ENCODE measurements around the gene CTBP2.

CTBP2 gene

GRCh38 chr10:124962421-124962820, 197.9 kb downstream of the CTBP2 start:
- Histone ChIP-seq H3K4me2 (ENCODE audit: low read length) (no peak overlapping the region), H3F3A (ENCODE audit: control insufficient read depth, insufficient read depth) (no peaks in the 10 kb centered on the region; the same call in 1 of the 2 replicates), H3K4me1 (ENCODE audit: control insufficient read depth, low read length) (peaks cover 3% of the 10 kb centered on the region), H3K27me3 (ENCODE audit: control insufficient read depth, low read length) (no peaks in the 10 kb centered on the region), H3K9me2 (replicated peaks; ENCODE audit: control insufficient read depth, low read length) (no peaks in the 10 kb centered on the region), H4K20me1 (ENCODE audit: control insufficient read depth, insufficient read depth, low read depth, low read length) (peaks cover 8% of the 10 kb centered on the region; the same call in 1 of the 2 replicates), H3K36me3 (ENCODE audit: control insufficient read depth, low read length) (peaks cover 17% of the 10 kb centered on the region), H3K4me3 (ENCODE audit: low read length) (no peak overlapping the region), H3K9me3 (ENCODE audit: control insufficient read depth, insufficient read depth, low read length) (no peaks in the 10 kb centered on the region), H3K79me2 (ENCODE audit: control insufficient read depth, low read length) (peaks cover 86% of the 10 kb centered on the region), H3K27ac (ENCODE audit: low read depth, low read length) (no peak overlapping the region)
- TF ChIP-seq EZH2phosphoT487 (IDR thresholded peaks at IDR 0.05; ENCODE audit: borderline replicate concordance, low read length): no peak
- TF ChIP-seq, protein P1, sequence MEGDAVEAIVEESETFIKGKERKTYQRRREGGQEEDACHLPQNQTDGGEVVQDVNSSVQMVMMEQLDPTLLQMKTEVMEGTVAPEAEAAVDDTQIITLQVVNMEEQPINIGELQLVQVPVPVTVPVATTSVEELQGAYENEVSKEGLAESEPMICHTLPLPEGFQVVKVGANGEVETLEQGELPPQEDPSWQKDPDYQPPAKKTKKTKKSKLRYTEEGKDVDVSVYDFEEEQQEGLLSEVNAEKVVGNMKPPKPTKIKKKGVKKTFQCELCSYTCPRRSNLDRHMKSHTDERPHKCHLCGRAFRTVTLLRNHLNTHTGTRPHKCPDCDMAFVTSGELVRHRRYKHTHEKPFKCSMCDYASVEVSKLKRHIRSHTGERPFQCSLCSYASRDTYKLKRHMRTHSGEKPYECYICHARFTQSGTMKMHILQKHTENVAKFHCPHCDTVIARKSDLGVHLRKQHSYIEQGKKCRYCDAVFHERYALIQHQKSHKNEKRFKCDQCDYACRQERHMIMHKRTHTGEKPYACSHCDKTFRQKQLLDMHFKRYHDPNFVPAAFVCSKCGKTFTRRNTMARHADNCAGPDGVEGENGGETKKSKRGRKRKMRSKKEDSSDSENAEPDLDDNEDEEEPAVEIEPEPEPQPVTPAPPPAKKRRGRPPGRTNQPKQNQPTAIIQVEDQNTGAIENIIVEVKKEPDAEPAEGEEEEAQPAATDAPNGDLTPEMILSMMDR (IDR thresholded peaks at IDR 0.05; ENCODE audit: low read depth, low read length, poor library complexity, severe bottlenecking): no peak

GRCh38 chr10:124961248-124961570, 199.2 kb downstream of the CTBP2 start:
- peaks cover 3% of the 10 kb centered on the region; the same call in 1 of the 2 replicates for H3F3A ChIP-seq (ENCODE audit: control insufficient read depth, insufficient read depth)
- no peak for TF ChIP-seq EZH2phosphoT487 (IDR thresholded peaks at IDR 0.05; ENCODE audit: borderline replicate concordance, low read length)
- TF ChIP-seq, protein P1 (IDR thresholded peaks at IDR 0.05; ENCODE audit: low read depth, low read length, poor library complexity, severe bottlenecking): no peak
- H3K9me2 ChIP-seq (replicated peaks; ENCODE audit: control insufficient read depth, low read length): no peaks in the 10 kb centered on the region
- H3K27ac ChIP-seq (ENCODE audit: low read depth, low read length): no peak overlapping the region
- H3K27me3 ChIP-seq (ENCODE audit: control insufficient read depth, low read length): no peaks in the 10 kb centered on the region
- H3K4me3 ChIP-seq (ENCODE audit: low read length): no peak overlapping the region
- H4K20me1 ChIP-seq (ENCODE audit: control insufficient read depth, insufficient read depth, low read depth, low read length): peaks cover 8% of the 10 kb centered on the region; the same call in 1 of the 2 replicates
- H3K36me3 ChIP-seq (ENCODE audit: control insufficient read depth, low read length): peaks cover 5% of the 10 kb centered on the region
- H3K79me2 ChIP-seq (ENCODE audit: control insufficient read depth, low read length): peaks cover 91% of the 10 kb centered on the region
- H3K4me1 ChIP-seq (ENCODE audit: control insufficient read depth, low read length): peaks cover 13% of the 10 kb centered on the region
- H3K4me2 ChIP-seq (ENCODE audit: low read length): no peak overlapping the region
- no peaks in the 10 kb centered on the region for H3K9me3 ChIP-seq (ENCODE audit: control insufficient read depth, insufficient read depth, low read length)

DNA sequence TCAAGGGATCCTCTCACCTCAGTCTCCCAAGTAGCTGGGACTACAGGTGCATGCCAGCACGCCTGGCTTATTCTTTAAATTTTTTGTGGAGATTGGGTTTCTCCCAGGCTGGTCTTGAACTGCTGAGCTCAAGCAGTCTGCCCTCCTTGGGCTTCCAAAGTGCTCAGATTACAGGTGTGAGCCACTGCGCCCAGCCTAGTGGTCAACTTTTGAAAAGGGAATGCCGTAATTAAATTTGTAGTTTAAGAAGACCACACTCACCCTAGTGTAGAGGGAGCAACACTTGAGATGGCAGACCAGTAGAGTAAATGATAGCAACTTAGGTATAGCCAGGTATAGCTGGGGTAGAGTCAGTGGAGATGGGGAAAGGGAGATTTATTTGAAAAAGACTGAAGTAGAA, 200.8 kb downstream of the CTBP2 start:
- H3K36me3 ChIP-seq (ENCODE audit: control insufficient read depth, low read length): no peaks in the 10 kb centered on the region

More for the DNA sequence above, 200.8 kb downstream of the CTBP2 start:
- peaks cover 20% of the 10 kb centered on the region for H3K4me1 ChIP-seq (ENCODE audit: control insufficient read depth, low read length)
- H3K4me3 ChIP-seq (ENCODE audit: low read length): no peak overlapping the region
- peaks cover 3% of the 10 kb centered on the region; the same call in 1 of the 2 replicates for H3F3A ChIP-seq (ENCODE audit: control insufficient read depth, insufficient read depth)
- H3K4me2 ChIP-seq (ENCODE audit: low read length): no peak overlapping the region
- no peaks in the 10 kb centered on the region for H3K27me3 ChIP-seq (ENCODE audit: control insufficient read depth, low read length)
- peaks cover 12% of the 10 kb centered on the region; the same call in 1 of the 2 replicates for H4K20me1 ChIP-seq (ENCODE audit: control insufficient read depth, insufficient read depth, low read depth, low read length)
- TF ChIP-seq, protein P1 (IDR thresholded peaks at IDR 0.05; ENCODE audit: low read depth, low read length, poor library complexity, severe bottlenecking): no peak
- TF ChIP-seq EZH2phosphoT487 (IDR thresholded peaks at IDR 0.05; ENCODE audit: borderline replicate concordance, low read length): no peak
- H3K79me2 ChIP-seq (ENCODE audit: control insufficient read depth, low read length): peaks cover 93% of the 10 kb centered on the region
- no peak overlapping the region for H3K27ac ChIP-seq (ENCODE audit: low read depth, low read length)
- H3K9me3 ChIP-seq (ENCODE audit: control insufficient read depth, insufficient read depth, low read length): no peaks in the 10 kb centered on the region
- no peaks in the 10 kb centered on the region for H3K9me2 ChIP-seq (replicated peaks; ENCODE audit: control insufficient read depth, low read length)
